Fibroblast of villous mesenchyme (primary cell): ENCODE measurements around the gene CCNC. TPM values are rescaled to one million over a fixed set of nuclear protein-coding genes. Genes with fewer than 3 reads are reported as not detected.
"Not testable (repeated sequence)": the region's sequence is repeated elsewhere in the genome, so short reads cannot be mapped to it uniquely, and the experiment has no call there.

Experiments used
- DNase-seq: peaks from one replicate; pipeline ENCODE4 v3.0.0-alpha.2; 2010; ENCODE audit warnings: low read depth
- H3K4me3 ChIP-seq: 2 replicates; pipeline ENCODE4 v1.5.1; 2011; ENCODE audit warnings: low read depth, mild to moderate bottlenecking, low read length
- CTCF ChIP-seq: IDR thresholded peaks from 2 replicates; pipeline ENCODE4 v1.5.1; 2012; ENCODE audit warnings: low read depth, mild to moderate bottlenecking, low read length; ENCODE audit not compliant: insufficient read depth
- total RNA-seq: library from RNA; depleted of rRNA; stranded (reverse); fragments of >200 nt; gene quantifications from 2 replicates; pipeline ENCODE4 v1.2.3, GENCODE V29; 2012

Gene CCNC
- total RNA-seq, 1 donor = 93.7 TPM

GRCh38 chr6:99602520-99603420 lies 34.3 kb upstream of the CCNC start:
- DNase-seq = no peak
- TF ChIP-seq CTCF = no peak
- peak overlapping the region; percentile 26 for H3K4me3 ChIP-seq

- not testable (repeated sequence) for H3K4me3 ChIP-seq, DNase-seq
Observed at GRCh38 chr6:99594696-99595095, 26.2 kb upstream of the CCNC start.

- no peak overlapping the region for H3K4me3 ChIP-seq
- DNase-seq = peak; percentile 62
- no peak for TF ChIP-seq CTCF
Observed at GRCh38 chr6:99592900-99593299, 24.4 kb upstream of the CCNC start.

GRCh38 chr6:99591673-99592364 lies 23.4 kb upstream of the CCNC start:
- TF ChIP-seq CTCF = no peak
- DNase-seq = no peak
- H3K4me3 ChIP-seq = no peak overlapping the region

GRCh38 chr6:99590728-99591672 lies 22.5 kb upstream of the CCNC start:
- TF ChIP-seq CTCF = no peak
- DNase-seq = no peak
- no peak overlapping the region for H3K4me3 ChIP-seq

GRCh38 chr6:99589907-99590493 lies 21.5 kb upstream of the CCNC start:
- no peak for TF ChIP-seq CTCF
- H3K4me3 ChIP-seq = no peak overlapping the region
- DNase-seq = no peak
